Measurements from ENCODE around the gene LIMS1.
A peak's percentile ranks its signal among the peaks of the same experiment; 100 is the strongest.

LIMS1 gene

DNA sequence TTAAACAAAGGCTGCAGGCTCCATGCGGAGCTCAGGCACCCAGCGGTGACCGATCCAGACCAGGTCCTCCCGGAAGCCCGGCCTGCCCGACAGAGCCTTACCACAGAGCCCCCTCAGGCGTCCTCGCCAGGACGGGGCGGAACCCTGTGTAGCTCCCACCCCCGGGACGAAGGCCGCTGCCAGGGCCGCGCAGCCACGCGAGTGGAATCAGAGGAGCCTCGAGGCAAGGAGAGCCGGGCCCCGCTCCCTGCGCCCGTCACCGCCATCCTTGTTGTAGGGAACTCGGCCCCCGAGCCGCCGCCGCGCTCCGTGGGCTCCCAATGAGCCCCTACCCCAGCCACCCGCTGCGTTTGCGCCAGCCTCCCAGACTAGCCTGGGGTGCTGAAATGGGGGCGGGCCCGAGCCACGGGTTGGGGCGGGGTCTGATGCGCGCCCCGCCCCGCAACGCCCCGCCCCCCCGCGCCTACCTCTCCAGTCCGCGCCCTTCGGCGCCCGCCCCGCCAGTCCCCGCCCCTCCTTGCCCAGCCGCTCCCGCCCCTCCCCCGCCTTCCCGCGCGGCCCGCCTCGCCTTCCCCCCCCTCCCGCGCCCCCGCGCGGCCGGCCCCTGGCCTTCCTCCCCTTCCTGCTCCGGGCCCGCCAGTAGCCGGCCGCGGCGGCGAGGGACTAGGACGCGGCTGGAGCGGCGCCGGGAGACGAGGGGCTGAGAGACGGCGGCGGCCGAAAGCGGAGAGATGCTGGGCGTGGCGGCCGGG is at the start of gene LIMS1 (continued):
- TF ChIP-seq ZSCAN23 (tag by site-specific recombination; IDR thresholded peaks at IDR 0.05) (0 out of 2 replicates have a peak, but pooled peaks have one; percentile 19), ZNF423 (tag by site-specific recombination; IDR thresholded peaks at IDR 0.05) (peak; percentile 91), ZNF626 (tag by site-specific recombination; IDR thresholded peaks at IDR 0.05) (no peak), ZBTB48 (tag by site-specific recombination; IDR thresholded peaks at IDR 0.05) (peak; percentile 68), ZNF266 (tag by site-specific recombination; IDR thresholded peaks at IDR 0.05; ENCODE audit: low read depth) (no peak), ZNF140 (tag by site-specific recombination; IDR thresholded peaks at IDR 0.05) (no peak), ZNF558 (tag by site-specific recombination; IDR thresholded peaks at IDR 0.05) (no peak), ZNF510 (tag by site-specific recombination; IDR thresholded peaks at IDR 0.05; ENCODE audit: insufficient replicate concordance) (no peak), ZFP69B (tag by site-specific recombination; IDR thresholded peaks at IDR 0.05) (no peak), ZNF302 (tag by site-specific recombination; IDR thresholded peaks at IDR 0.05; ENCODE audit: low read depth) (no peak), ZNF394 (tag by site-specific recombination; IDR thresholded peaks at IDR 0.05; ENCODE audit: borderline replicate concordance) (no peak), ZNF501 (tag by site-specific recombination; IDR thresholded peaks at IDR 0.05) (peak; percentile 69; the same call in 1 of the 2 replicates), ZNF211 (tag by site-specific recombination; IDR thresholded peaks at IDR 0.05; ENCODE audit: low read depth) (no peak), ZSCAN16 (tag by site-specific recombination; IDR thresholded peaks at IDR 0.05) (no peak), ZNF654 (tag by site-specific recombination; IDR thresholded peaks at IDR 0.05; ENCODE audit: low read depth) (no peak), ZNF610 (tag by site-specific recombination; IDR thresholded peaks at IDR 0.05; ENCODE audit: borderline replicate concordance) (no peak)
- TF ChIP-seq, protein P1, sequence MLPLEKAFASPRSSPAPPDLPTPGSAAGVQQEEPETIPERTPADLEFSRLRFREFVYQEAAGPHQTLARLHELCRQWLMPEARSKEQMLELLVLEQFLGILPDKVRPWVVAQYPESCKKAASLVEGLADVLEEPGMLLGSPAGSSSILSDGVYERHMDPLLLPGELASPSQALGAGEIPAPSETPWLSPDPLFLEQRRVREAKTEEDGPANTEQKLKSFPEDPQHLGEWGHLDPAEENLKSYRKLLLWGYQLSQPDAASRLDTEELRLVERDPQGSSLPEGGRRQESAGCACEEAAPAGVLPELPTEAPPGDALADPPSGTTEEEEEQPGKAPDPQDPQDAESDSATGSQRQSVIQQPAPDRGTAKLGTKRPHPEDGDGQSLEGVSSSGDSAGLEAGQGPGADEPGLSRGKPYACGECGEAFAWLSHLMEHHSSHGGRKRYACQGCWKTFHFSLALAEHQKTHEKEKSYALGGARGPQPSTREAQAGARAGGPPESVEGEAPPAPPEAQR (tag by site-specific recombination; IDR thresholded peaks at IDR 0.05) = no peak
- TF ChIP-seq, protein P2, sequence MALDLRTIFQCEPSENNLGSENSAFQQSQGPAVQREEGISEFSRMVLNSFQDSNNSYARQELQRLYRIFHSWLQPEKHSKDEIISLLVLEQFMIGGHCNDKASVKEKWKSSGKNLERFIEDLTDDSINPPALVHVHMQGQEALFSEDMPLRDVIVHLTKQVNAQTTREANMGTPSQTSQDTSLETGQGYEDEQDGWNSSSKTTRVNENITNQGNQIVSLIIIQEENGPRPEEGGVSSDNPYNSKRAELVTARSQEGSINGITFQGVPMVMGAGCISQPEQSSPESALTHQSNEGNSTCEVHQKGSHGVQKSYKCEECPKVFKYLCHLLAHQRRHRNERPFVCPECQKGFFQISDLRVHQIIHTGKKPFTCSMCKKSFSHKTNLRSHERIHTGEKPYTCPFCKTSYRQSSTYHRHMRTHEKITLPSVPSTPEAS (tag by site-specific recombination; IDR thresholded peaks at IDR 0.05) = no peak
- TF ChIP-seq, protein P3, sequence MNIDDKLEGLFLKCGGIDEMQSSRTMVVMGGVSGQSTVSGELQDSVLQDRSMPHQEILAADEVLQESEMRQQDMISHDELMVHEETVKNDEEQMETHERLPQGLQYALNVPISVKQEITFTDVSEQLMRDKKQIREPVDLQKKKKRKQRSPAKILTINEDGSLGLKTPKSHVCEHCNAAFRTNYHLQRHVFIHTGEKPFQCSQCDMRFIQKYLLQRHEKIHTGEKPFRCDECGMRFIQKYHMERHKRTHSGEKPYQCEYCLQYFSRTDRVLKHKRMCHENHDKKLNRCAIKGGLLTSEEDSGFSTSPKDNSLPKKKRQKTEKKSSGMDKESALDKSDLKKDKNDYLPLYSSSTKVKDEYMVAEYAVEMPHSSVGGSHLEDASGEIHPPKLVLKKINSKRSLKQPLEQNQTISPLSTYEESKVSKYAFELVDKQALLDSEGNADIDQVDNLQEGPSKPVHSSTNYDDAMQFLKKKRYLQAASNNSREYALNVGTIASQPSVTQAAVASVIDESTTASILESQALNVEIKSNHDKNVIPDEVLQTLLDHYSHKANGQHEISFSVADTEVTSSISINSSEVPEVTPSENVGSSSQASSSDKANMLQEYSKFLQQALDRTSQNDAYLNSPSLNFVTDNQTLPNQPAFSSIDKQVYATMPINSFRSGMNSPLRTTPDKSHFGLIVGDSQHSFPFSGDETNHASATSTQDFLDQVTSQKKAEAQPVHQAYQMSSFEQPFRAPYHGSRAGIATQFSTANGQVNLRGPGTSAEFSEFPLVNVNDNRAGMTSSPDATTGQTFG (tag by site-specific recombination; IDR thresholded peaks at IDR 0.05; ENCODE audit: borderline replicate concordance) = no peak
- TF ChIP-seq, protein P4, sequence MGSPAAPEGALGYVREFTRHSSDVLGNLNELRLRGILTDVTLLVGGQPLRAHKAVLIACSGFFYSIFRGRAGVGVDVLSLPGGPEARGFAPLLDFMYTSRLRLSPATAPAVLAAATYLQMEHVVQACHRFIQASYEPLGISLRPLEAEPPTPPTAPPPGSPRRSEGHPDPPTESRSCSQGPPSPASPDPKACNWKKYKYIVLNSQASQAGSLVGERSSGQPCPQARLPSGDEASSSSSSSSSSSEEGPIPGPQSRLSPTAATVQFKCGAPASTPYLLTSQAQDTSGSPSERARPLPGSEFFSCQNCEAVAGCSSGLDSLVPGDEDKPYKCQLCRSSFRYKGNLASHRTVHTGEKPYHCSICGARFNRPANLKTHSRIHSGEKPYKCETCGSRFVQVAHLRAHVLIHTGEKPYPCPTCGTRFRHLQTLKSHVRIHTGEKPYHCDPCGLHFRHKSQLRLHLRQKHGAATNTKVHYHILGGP (tag by site-specific recombination; IDR thresholded peaks at IDR 0.05) = no peak
- TF ChIP-seq, protein P5, sequence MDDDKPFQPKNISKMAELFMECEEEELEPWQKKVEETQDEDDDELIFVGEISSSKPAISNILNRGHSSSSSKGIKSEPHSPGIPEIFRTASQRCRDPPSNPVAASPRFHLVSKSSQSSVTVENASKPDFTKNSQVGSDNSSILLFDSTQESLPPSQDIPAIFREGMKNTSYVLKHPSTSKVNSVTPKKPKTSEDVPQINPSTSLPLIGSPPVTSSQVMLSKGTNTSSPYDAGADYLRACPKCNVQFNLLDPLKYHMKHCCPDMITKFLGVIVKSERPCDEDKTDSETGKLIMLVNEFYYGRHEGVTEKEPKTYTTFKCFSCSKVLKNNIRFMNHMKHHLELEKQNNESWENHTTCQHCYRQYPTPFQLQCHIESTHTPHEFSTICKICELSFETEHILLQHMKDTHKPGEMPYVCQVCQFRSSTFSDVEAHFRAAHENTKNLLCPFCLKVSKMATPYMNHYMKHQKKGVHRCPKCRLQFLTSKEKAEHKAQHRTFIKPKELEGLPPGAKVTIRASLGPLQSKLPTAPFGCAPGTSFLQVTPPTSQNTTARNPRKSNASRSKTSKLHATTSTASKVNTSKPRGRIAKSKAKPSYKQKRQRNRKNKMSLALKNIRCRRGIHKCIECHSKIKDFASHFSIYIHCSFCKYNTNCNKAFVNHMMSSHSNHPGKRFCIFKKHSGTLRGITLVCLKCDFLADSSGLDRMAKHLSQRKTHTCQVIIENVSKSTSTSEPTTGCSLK (tag by site-specific recombination; IDR thresholded peaks at IDR 0.05) = no peak
- TF ChIP-seq, protein P6, sequence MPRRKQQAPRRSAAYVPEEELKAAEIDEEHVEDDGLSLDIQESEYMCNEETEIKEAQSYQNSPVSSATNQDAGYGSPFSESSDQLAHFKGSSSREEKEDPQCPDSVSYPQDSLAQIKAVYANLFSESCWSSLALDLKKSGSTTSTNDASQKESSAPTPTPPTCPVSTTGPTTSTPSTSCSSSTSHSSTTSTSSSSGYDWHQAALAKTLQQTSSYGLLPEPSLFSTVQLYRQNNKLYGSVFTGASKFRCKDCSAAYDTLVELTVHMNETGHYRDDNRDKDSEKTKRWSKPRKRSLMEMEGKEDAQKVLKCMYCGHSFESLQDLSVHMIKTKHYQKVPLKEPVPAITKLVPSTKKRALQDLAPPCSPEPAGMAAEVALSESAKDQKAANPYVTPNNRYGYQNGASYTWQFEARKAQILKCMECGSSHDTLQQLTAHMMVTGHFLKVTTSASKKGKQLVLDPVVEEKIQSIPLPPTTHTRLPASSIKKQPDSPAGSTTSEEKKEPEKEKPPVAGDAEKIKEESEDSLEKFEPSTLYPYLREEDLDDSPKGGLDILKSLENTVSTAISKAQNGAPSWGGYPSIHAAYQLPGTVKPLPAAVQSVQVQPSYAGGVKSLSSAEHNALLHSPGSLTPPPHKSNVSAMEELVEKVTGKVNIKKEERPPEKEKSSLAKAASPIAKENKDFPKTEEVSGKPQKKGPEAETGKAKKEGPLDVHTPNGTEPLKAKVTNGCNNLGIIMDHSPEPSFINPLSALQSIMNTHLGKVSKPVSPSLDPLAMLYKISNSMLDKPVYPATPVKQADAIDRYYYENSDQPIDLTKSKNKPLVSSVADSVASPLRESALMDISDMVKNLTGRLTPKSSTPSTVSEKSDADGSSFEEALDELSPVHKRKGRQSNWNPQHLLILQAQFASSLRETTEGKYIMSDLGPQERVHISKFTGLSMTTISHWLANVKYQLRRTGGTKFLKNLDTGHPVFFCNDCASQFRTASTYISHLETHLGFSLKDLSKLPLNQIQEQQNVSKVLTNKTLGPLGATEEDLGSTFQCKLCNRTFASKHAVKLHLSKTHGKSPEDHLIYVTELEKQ (tag by site-specific recombination; IDR thresholded peaks at IDR 0.05; ENCODE audit: borderline replicate concordance) = no peak
- TF ChIP-seq, protein P7, sequence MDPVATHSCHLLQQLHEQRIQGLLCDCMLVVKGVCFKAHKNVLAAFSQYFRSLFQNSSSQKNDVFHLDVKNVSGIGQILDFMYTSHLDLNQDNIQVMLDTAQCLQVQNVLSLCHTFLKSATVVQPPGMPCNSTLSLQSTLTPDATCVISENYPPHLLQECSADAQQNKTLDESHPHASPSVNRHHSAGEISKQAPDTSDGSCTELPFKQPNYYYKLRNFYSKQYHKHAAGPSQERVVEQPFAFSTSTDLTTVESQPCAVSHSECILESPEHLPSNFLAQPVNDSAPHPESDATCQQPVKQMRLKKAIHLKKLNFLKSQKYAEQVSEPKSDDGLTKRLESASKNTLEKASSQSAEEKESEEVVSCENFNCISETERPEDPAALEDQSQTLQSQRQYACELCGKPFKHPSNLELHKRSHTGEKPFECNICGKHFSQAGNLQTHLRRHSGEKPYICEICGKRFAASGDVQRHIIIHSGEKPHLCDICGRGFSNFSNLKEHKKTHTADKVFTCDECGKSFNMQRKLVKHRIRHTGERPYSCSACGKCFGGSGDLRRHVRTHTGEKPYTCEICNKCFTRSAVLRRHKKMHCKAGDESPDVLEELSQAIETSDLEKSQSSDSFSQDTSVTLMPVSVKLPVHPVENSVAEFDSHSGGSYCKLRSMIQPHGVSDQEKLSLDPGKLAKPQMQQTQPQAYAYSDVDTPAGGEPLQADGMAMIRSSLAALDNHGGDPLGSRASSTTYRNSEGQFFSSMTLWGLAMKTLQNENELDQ (tag by site-specific recombination; IDR thresholded peaks at IDR 0.05; ENCODE audit: low read depth) = no peak
